GM18951 (cell line): ENCODE results near the gene PRDX6.
A peak's percentile ranks its signal among the peaks of the same experiment; 100 is the strongest.

Experiments
- POLR2A ChIP-seq: IDR thresholded peaks from 4 replicates; pipeline ENCODE4 v1.6.1; 2011; ENCODE audit warnings: mild to moderate bottlenecking; ENCODE audit not compliant: insufficient read length, insufficient read depth; ENCODE audit errors: extremely low read depth
- in situ Hi-C: fragments of 300-500 bp; cut with MboI; formaldehyde crosslinking; loops from one replicate; pipeline ENCODE4 v1.12.0; 2022; ENCODE audit warnings: low sequenced_read_pairs, mixed read lengths, inconsistent platforms; ENCODE audit not compliant: unreplicated experiment

The PRDX6 gene, protein sequence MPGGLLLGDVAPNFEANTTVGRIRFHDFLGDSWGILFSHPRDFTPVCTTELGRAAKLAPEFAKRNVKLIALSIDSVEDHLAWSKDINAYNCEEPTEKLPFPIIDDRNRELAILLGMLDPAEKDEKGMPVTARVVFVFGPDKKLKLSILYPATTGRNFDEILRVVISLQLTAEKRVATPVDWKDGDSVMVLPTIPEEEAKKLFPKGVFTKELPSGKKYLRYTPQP

DNA sequence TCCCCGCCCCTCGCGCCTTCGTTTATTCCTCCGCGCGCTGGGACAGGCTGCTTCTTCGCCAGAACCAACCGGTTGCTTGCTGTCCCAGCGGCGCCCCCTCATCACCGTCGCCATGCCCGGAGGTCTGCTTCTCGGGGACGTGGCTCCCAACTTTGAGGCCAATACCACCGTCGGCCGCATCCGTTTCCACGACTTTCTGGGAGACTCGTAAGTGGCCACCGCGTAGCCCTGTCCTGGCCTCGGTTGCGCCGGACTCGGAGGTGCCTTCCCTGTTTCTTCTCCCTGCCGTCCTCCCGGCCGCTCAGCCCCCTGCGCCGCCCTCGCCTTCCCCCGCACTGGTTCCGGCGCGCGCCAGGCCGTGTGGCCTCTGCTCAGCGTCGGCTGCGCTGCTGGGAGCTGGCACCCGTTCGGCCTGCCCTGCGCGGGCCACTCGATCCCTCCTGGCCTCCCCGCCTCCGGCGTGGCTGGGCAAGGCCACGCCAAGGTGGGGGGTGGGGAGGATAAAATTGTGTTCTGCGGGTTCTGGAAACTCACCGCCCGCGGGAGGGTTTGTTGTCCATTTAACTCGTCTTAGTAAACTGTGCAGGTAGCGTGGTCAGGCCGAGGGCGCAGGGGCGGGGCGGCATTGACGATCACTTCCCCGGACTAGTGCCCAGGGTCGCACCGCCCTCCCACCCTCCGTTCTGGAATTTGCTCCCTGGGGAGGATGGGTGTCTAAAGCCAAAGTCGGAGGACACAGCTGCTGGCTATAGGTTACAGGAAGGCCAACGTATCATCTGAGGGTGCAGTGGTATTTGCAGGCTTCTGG lies at the start of gene PRDX6:
Gene PRDX6, plus strand, starts transcription at position 50 of the 808 bp plus-strand sequence. Its CDS starts 63 bp downstream, at position 113.
- in situ Hi-C loops, result no loop called here
- TF ChIP-seq POLR2A, result peak; percentile 76

DNA sequence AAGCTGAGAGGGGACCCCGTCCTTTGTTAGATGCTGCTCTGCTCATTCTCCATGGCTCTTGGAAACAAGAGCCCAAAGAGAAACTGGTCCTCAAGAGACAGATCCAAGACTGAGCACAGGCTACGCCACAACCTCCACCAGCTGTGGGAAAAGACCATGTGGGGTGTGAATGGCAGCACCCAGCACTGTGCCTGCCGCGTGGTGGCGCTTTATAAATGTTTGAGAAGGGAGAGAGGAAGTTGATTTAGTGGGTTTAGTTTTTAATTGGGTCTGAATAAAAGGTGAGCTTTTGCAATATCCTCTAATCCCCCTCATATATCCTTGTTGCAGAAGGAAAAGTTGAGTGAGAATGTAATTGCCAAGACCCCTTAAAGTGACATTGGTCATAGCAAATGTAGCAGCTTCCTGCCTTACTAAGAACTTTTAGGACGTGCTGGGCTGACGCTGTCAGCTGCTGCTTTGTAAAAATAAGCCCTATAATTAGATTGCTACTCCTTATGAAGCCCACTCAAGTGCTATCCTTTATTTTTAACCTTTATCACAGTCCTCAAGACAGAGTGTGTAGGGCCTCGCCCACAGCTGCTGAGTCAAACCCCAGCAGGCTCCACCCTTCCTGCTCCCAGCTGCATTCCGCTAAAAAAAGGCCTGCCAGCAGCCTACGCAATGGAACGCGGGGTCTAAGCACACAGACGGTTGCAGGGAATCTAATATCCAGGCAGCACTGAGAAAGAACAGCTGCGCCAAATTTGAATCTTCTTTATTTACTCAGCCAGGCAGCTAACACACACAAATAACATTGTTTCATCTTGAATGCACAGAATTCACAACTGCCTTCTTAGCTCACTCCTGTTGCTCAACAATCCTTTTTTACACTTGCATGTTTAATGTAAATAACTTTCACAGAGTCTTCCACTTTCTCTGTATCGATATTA lies 47.4 kb upstream of the PRDX6 start:
- in situ Hi-C loops, result loop anchor here (10.0 to 25.0 kb wide), 2 partner anchors 383 to 685 kb away; partner anchors contain the start of genes CENPL and DARS2
- TF ChIP-seq POLR2A, result no peak

DNA sequence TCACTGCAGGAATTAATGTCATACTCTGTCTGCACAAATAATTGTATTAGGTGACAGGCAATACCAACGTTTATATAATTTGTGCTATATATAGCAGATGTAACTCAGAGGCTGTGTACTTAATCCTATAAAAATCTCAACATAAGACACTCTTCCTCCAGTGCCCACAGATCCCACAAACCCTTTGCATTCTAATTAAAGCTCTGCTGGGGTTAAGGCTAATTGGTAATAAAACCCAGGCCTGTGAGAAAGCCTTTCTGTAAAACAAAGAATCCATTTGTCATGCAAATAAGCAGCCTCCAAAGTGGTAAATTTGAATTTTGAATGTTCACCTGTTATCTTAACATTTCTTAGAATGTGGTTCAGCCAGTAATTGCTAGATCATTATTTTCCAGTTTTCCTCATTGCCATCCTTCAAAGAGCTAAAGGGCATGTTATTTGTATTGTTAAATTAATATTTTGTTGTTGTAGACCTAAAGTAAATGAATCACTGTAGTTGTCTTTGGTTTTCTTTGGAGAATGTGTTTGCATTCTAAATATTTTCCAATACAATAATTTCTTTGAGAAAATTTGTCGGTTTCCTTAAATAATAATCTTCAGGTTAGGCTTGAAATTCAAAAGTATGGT lies 46.3 kb upstream of the PRDX6 start:
- in situ Hi-C loops, result loop anchor here (10.0 to 25.0 kb wide), 2 partner anchors 382 to 686 kb away; partner anchors contain the start of genes CENPL and DARS2
- no peak for TF ChIP-seq POLR2A

DNA sequence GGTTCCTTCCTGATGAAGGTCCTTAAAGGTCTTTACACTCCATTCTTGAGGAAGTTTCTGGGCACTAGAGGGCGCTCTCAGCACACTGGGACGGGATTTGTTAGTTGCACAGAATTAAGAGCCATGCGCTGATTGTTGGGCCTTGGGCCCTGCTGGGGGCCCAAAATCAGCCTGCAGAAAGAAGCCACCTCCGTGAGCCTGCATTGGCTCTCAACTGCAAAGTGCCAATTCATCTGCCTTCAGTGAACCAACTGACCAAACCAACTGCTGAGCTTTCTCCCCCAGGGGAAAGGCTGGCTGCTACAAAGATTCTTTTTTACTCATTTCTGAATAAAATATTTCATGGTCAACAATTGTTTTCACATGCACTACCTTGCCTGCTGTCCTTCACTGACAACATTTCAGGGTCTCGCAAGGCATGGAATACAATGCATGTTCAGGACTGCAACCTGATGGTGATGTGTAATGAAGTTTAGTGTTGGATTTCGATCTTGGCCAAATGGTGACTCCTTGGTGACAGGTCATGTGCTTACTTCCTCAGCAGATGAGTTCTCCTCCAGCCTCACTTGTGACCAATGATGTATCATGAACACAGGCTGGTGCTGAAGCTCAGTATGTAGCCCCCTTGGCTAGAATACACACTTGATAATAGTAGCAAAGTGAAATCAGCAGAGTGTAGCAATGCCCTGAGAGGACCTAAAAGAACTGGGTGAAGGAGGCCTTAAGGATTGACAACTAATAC lies 45.7 kb upstream of the PRDX6 start:
- TF ChIP-seq POLR2A, result no peak
- in situ Hi-C loops, result loop anchor here (10.0 to 25.0 kb wide), 2 partner anchors 381 to 687 kb away; partner anchors contain the start of genes CENPL and DARS2

DNA sequence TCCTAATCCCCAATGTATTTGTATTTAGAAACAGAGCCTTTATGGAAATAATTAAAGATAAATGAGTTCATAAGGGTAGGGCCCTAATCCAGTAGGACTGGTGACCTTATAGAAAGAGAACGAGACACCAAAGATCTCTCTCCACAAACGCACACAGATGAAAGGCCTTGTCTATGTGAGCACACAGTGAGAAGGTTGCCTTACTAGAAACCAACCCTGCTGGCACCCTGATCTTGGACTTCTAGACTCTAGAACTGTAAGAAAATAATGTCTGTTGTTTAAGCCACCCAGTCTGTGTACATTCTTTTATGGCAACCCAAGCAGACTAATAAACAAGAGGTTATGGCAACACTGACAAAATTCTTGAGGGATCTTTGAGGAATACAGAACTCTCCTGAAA lies 44.8 kb upstream of the PRDX6 start:
- no peak for TF ChIP-seq POLR2A
- in situ Hi-C loops, result loop anchor here (10.0 to 25.0 kb wide), 2 partner anchors 380 to 688 kb away; partner anchors contain the start of genes CENPL and DARS2

DNA sequence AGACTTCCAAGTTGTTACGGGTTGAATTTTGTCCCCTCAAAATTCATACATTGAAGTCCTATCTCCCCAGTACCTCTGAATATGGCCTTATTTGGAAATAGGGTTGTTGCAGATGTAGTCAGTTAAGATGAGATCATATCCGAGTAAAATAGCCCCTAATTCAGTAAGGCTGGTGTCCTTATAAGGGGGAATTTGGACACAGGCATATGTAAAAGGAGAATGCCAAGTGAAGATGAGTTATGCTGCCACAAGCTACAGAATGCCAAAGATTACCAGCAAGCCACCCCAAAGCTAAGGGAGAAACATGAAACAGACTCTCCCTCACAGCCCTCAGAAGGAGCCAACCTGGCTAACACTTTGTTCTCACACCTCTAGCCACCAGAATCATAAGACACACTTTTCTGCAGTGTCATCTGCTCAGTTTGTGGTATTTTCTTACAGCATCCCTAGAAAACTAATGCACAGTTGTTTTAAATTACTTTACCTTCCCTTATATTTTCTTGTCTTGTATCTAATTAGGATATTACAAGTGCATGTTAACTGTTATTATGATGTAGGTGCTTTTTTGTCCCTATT lies 43.3 kb upstream of the PRDX6 start:
- TF ChIP-seq POLR2A, result no peak
- in situ Hi-C loops, result loop anchor here (10.0 to 25.0 kb wide), 2 partner anchors 378 to 689 kb away; partner anchors contain the start of genes CENPL and DARS2

DNA sequence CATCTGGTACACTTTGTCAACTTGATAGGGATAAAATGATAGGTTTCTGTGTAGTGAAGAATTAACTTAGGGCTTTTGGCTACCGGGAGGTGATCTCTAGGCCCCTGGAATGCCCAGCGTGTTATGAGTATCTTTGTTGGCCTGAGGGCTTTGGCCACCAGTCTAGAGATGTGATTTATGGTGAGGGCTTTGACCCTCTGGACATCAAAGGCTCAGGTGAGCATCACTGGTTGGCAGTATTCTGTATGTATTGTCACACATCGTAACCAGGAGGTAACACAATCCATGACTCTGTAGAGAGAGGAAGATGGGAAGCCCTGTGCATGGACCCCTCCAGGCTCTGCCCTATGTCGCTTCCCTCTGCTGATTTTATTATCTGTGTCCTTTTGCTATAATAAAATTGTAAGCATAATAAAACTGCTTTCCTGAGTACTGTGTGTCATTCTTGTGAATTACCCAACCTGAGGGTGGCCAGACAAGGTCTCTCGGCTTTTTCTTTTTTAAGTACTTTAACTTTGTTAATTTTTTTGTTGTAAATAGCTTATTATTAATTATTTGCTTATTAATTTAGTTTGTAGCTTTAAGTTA lies 40.2 kb upstream of the PRDX6 start:
- in situ Hi-C loops, result loop anchor here (10.0 to 25.0 kb wide), 2 partner anchors 375 to 692 kb away; partner anchors contain the start of genes CENPL and DARS2
- TF ChIP-seq POLR2A, result no peak

DNA sequence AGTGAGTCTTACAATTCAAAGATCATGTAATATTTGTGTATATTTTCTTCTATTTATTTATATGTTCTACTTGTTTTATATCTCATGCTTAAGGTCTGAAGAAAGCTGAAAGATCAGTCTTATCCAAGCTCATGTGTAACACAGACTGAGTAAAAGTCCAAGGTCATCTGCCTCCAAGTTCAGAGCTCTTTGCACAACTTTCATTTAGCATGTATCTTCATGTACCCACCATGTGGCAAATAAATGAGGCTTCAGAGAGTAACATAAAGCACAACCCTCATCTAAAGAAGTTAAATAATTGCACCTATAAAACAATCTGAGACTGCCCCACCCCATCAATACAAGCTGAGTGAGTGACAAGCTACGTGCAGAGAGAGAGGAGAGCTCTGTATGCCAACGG lies 38.5 kb upstream of the PRDX6 start:
- in situ Hi-C loops, result loop anchor here (10.0 to 25.0 kb wide), 2 partner anchors 374 to 694 kb away; partner anchors contain the start of genes CENPL and DARS2
- TF ChIP-seq POLR2A, result no peak

DNA sequence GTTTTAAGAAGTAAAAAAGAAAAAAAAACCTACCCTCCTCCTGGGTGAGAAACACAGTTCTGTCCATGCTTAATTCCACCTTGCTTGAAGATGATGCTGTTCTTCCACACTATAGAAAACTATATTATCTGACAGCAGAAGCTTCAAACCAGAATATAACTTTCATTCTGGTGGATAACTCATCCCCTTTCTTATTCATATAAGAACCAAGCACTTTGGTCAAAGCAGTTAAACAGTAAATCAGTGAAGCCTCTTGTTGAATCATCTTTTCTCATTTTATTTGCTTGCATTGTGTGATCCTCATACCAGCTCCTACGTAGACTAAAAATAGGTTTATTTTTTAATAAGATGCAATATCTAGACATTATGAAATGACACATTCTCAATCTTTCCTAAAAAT lies 36.7 kb upstream of the PRDX6 start:
- TF ChIP-seq POLR2A, result no peak
- in situ Hi-C loops, result loop anchor here (10.0 to 25.0 kb wide), 2 partner anchors 372 to 1616 kb away; partner anchors contain the start of genes CENPL and DARS2

DNA sequence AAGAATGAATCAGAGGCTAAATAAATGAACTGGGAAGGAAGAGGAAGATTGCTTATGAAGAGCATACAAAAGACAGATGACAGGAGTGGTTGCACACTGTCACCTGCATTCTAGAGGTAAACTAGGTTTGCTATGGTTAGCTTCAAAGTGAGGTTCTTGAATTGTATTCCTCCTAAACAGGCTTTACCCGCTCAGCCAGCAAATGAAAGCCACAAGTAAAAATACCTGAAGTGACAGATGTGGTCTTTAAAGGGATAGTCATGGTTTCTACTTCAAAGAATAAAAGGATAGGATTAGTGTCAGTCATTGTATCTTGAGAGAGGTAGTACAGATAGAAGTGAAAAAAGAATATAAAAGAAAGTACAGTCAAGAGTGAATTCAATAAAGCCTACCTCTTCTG lies 32.4 kb upstream of the PRDX6 start:
- in situ Hi-C loops, result loop anchor here (10.0 to 25.0 kb wide), 2 partner anchors 368 to 1620 kb away; partner anchors contain the start of genes CENPL and DARS2
- TF ChIP-seq POLR2A, result no peak
